HepG2 (cell line): ENCODE data around the gene NUP85. TPM values are rescaled to one million over a fixed set of nuclear protein-coding genes. Genes with fewer than 3 reads are reported as not detected.

Source experiments
- polyA plus RNA-seq, 8 experiments: library from polyadenylated mRNA; depleted of rRNA in 3 of 8; stranded (reverse) in 7 of 8; unstranded in 1 of 8; fragments of >200 nt; fragmentation: Illumina TruSeq in 4 of 8; extraction: Trizol in 4 of 8; gene quantifications; 2 replicates each; pipeline versions ENCODE4 v1.2.1 to v1.2.3, GENCODE V29; 2011 to 2016; ENCODE audit warnings: low read depth in 4 of 8, missing spikeins in 1 of 8, mixed read lengths in 1 of 8; ENCODE audit not compliant: insufficient read depth in 1 of 8
- total RNA-seq, 5 experiments: library from RNA; depleted of rRNA; stranded (reverse); fragments of >200 nt; fragmentation: Illumina TruSeq; extraction: Trizol; gene quantifications; 2 replicates each; pipeline ENCODE4 v1.2.3, GENCODE V29; 2016; ENCODE audit warnings: low read depth in 1 of 5

NUP85 gene
- total and polyA plus RNA-seq, 2 of the 13 experiments (the other 11 are each of a cell fraction or from before 2014, with no cell fraction given), result 89.1 to 124 TPM

Other genes with a start within 250 kb of the NUP85 start
- 1.7 and 2.1 TPM in 2 replicates for gene HID1, start 232.9 kb upstream of the NUP85 start, total RNA-seq (2016; rRNA removed; fragmentation: Illumina TruSeq; extraction: Trizol)
- gene HID1, start 232.9 kb upstream of the NUP85 start, polyA plus RNA-seq (2011; rRNA removed), result 10.6 and 17.1 TPM in 2 replicates
- gene CDR2L, start 218.0 kb upstream of the NUP85 start, total RNA-seq (2016; rRNA removed; fragmentation: Illumina TruSeq; extraction: Trizol), result 1.9 and 2.1 TPM in 2 replicates
- gene CDR2L, start 218.0 kb upstream of the NUP85 start, polyA plus RNA-seq (2011; rRNA removed), result 1.9 and 2.1 TPM in 2 replicates
- gene MRPL58, start 193.0 kb upstream of the NUP85 start, total RNA-seq (2016; rRNA removed; fragmentation: Illumina TruSeq; extraction: Trizol), result 68.9 and 101 TPM in 2 replicates
- 39.7 and 44.9 TPM in 2 replicates for gene MRPL58, start 193.0 kb upstream of the NUP85 start, polyA plus RNA-seq (2011; rRNA removed)
- gene ATP5PD, start 158.7 kb upstream of the NUP85 start, total RNA-seq (2016; rRNA removed; fragmentation: Illumina TruSeq; extraction: Trizol), result 428 and 565 TPM in 2 replicates
- 151 and 158 TPM in 2 replicates for gene ATP5PD, start 158.7 kb upstream of the NUP85 start, polyA plus RNA-seq (2011; rRNA removed)
- 27.5 and 28.3 TPM in 2 replicates for gene KCTD2, start 158.5 kb upstream of the NUP85 start, total RNA-seq (2016; rRNA removed; fragmentation: Illumina TruSeq; extraction: Trizol)
- gene KCTD2, start 158.5 kb upstream of the NUP85 start, polyA plus RNA-seq (2011; rRNA removed), result 32.6 and 35.2 TPM in 2 replicates
- 0.42 and 0.69 TPM in 2 replicates for gene SLC16A5, start 117.7 kb upstream of the NUP85 start, total RNA-seq (2016; rRNA removed; fragmentation: Illumina TruSeq; extraction: Trizol)
- gene SLC16A5, start 117.7 kb upstream of the NUP85 start, polyA plus RNA-seq (2011; rRNA removed), result 5.6 and 10.9 TPM in 2 replicates
- 4.2 and 4.4 TPM in 2 replicates for gene ARMC7, start 95.7 kb upstream of the NUP85 start, total RNA-seq (2016; rRNA removed; fragmentation: Illumina TruSeq; extraction: Trizol)
- 3.9 and 5.1 TPM in 2 replicates for gene ARMC7, start 95.7 kb upstream of the NUP85 start, polyA plus RNA-seq (2011; rRNA removed)
- 31.4 and 48.6 TPM in 2 replicates for gene NT5C, start 73.9 kb upstream of the NUP85 start, total RNA-seq (2016; rRNA removed; fragmentation: Illumina TruSeq; extraction: Trizol)
- 42.8 and 42.9 TPM in 2 replicates for gene NT5C, start 73.9 kb upstream of the NUP85 start, polyA plus RNA-seq (2011; rRNA removed)
- gene JPT1, start 51.2 kb upstream of the NUP85 start, total RNA-seq (2016; rRNA removed; fragmentation: Illumina TruSeq; extraction: Trizol), result 237 and 256 TPM in 2 replicates
- 32.1 and 43.3 TPM in 2 replicates for gene JPT1, start 51.2 kb upstream of the NUP85 start, polyA plus RNA-seq (2011; rRNA removed)
- gene SUMO2, start 22.7 kb upstream of the NUP85 start, total RNA-seq (2016; rRNA removed; fragmentation: Illumina TruSeq; extraction: Trizol), result 553 and 842 TPM in 2 replicates
- gene SUMO2, start 22.7 kb upstream of the NUP85 start, polyA plus RNA-seq (2011; rRNA removed), result 252 and 337 TPM in 2 replicates
- 20.9 and 28.4 TPM in 2 replicates for gene GGA3, start 55.9 kb downstream of the NUP85 start, total RNA-seq (2016; rRNA removed; fragmentation: Illumina TruSeq; extraction: Trizol)
- 43.7 and 50.1 TPM in 2 replicates for gene GGA3, start 55.9 kb downstream of the NUP85 start, polyA plus RNA-seq (2011; rRNA removed)
- gene MRPS7, start 56.2 kb downstream of the NUP85 start, total RNA-seq (2016; rRNA removed; fragmentation: Illumina TruSeq; extraction: Trizol), result 162 and 184 TPM in 2 replicates
- gene MRPS7, start 56.2 kb downstream of the NUP85 start, polyA plus RNA-seq (2011; rRNA removed), result 94.2 and 97.0 TPM in 2 replicates
- gene MIF4GD, start 65.6 kb downstream of the NUP85 start, total RNA-seq (2016; rRNA removed; fragmentation: Illumina TruSeq; extraction: Trizol), result 12.4 and 14.0 TPM in 2 replicates
- 28.0 and 28.5 TPM in 2 replicates for gene MIF4GD, start 65.6 kb downstream of the NUP85 start, polyA plus RNA-seq (2011; rRNA removed)
- gene SLC25A19, start 83.8 kb downstream of the NUP85 start, total RNA-seq (2016; rRNA removed; fragmentation: Illumina TruSeq; extraction: Trizol), result 41.4 and 42.2 TPM in 2 replicates
- gene SLC25A19, start 83.8 kb downstream of the NUP85 start, polyA plus RNA-seq (2011; rRNA removed), result 24.4 and 27.7 TPM in 2 replicates
- gene GRB2, start 200.0 kb downstream of the NUP85 start, total RNA-seq (2016; rRNA removed; fragmentation: Illumina TruSeq; extraction: Trizol), result 92.3 and 95.7 TPM in 2 replicates
- 67.9 and 84.6 TPM in 2 replicates for gene GRB2, start 200.0 kb downstream of the NUP85 start, polyA plus RNA-seq (2011; rRNA removed)